Activated B cell treated with CpG ODN at 0.5 μM for 24 hours (primary cell): Measurements from ENCODE around the gene FNIP1. TPM values are rescaled to one million over a fixed set of nuclear protein-coding genes. Genes with fewer than 3 reads are reported as not detected.
A peak's percentile ranks its signal among the peaks of the same experiment; 100 is the strongest.

Experiments used
- ATAC-seq: fragments of 200-7000 bp; cut with Tn5 transposase; one replicate; pipeline ENCODE4 v1.10.0; 2021; ENCODE audit warnings: low read depth, mild to moderate bottlenecking, moderate library complexity
- CTCF ChIA-PET: fragments of 350-600 bp; sonication (Branson Sonifier 250); formaldehyde crosslinking; loops from one replicate; lab custom pipeline; 2021; ENCODE audit warnings: antibody characterized with exemption; lab: Charles Lee
- POLR2A ChIA-PET: fragments of 350-600 bp; sonication (Branson Sonifier 250); formaldehyde crosslinking; loops from one replicate; lab custom pipeline; 2021; ENCODE audit warnings: antibody characterized with exemption; lab: Charles Lee
- DNase-seq: peaks from one replicate; pipeline ENCODE4 v3.0.0; 2022
- H3K27ac Mint-ChIP-seq: one replicate; pipeline ENCODE4 v1.8.0; 2020; ENCODE audit warnings: mixed read lengths
- H3K27me3 Mint-ChIP-seq: one replicate; pipeline ENCODE4 v1.8.0; 2021; ENCODE audit warnings: mixed read lengths
- H3K36me3 Mint-ChIP-seq: one replicate; pipeline ENCODE4 v1.8.0; 2021; ENCODE audit warnings: low read depth, mixed read lengths
- H3K4me1 Mint-ChIP-seq: one replicate; pipeline ENCODE4 v1.8.0; 2021; ENCODE audit warnings: mixed read lengths
- H3K4me3 Mint-ChIP-seq: one replicate; pipeline ENCODE4 v1.8.0; 2020; ENCODE audit warnings: mild to moderate bottlenecking, mixed read lengths
- H3K9me3 Mint-ChIP-seq: one replicate; pipeline ENCODE4 v1.8.0; 2020; ENCODE audit warnings: mixed read lengths
- intact Hi-C: fragments of 100-400 bp; cut with micrococcal nuclease; formaldehyde crosslinking; loops from one replicate; pipeline ENCODE4 v1.15.1; 2024
- total RNA-seq: library from RNA; stranded (reverse); gene quantifications from 2 replicates; pipeline ENCODE4 v1.2.3, GENCODE V29; 2022
- TF ChIP-seq, protein P1 (sequence below): fragments of 200-600 bp; IDR thresholded peaks from one replicate; pipeline ENCODE4 v1.8.0; 2022; ENCODE audit warnings: antibody characterized with exemption, mild to moderate bottlenecking

Gene FNIP1
- total RNA-seq, 1 donor from 2014 or later = 34.0 TPM

DNA sequence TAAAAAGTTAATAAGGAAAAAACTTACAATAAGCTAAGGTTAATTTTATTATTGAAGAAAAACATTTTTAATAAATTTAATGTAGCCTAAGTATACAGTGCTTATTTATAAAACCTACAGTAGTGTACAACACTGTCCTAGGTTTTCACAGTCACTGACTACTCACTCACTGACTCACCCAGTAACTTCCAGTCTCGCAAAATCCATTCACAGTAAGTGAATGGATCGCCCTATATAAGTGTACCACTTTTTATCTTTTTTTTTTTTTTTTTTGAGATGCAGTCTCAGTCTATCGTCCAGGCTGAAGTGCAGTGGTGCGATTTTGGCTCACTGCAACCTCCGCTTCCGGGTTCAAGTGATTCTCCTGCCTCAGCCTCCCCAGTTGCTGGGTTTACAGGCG lies 47.7 kb downstream of the FNIP1 start:
- Mint-ChIP-seq H3K9me3 (no peaks in the 10 kb centered on the region), H3K27ac (no peak overlapping the region), H3K27me3 (no peaks in the 10 kb centered on the region), H3K36me3 (peaks cover 31% of the 10 kb centered on the region), H3K4me3 (no peak overlapping the region), H3K4me1 (peaks cover 40% of the 10 kb centered on the region)
- intact Hi-C loops = loop anchor here (10.0 kb wide), 1 partner anchor 46 kb away; the partner anchor contains the start of gene FNIP1
- ChIA-PET CTCF (no interaction called here), POLR2A (no interaction called here)
- ATAC-seq (no peak), DNase-seq (no peak)
- TF ChIP-seq, protein P1, sequence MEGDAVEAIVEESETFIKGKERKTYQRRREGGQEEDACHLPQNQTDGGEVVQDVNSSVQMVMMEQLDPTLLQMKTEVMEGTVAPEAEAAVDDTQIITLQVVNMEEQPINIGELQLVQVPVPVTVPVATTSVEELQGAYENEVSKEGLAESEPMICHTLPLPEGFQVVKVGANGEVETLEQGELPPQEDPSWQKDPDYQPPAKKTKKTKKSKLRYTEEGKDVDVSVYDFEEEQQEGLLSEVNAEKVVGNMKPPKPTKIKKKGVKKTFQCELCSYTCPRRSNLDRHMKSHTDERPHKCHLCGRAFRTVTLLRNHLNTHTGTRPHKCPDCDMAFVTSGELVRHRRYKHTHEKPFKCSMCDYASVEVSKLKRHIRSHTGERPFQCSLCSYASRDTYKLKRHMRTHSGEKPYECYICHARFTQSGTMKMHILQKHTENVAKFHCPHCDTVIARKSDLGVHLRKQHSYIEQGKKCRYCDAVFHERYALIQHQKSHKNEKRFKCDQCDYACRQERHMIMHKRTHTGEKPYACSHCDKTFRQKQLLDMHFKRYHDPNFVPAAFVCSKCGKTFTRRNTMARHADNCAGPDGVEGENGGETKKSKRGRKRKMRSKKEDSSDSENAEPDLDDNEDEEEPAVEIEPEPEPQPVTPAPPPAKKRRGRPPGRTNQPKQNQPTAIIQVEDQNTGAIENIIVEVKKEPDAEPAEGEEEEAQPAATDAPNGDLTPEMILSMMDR = no peak

- Mint-ChIP-seq H3K27me3 (no peaks in the 10 kb centered on the region), H3K27ac (peak overlapping the region; percentile 54), H3K4me1 (peaks cover 38% of the 10 kb centered on the region), H3K4me3 (peak overlapping the region; percentile 4), H3K9me3 (no peaks in the 10 kb centered on the region), H3K36me3 (peaks cover 43% of the 10 kb centered on the region)
- TF ChIP-seq, protein P1 = no peak
- POLR2A ChIA-PET = no interaction called here
- CTCF ChIA-PET = no interaction called here
- DNase-seq (no peak), ATAC-seq (peak; percentile 54)
- intact Hi-C loops = loop anchor here (10.0 kb wide), 1 partner anchor 47 kb away; the partner anchor contains the start of gene FNIP1
Observed at GRCh38 chr5:131747180-131748105, 49.4 kb downstream of the FNIP1 start.

DNA sequence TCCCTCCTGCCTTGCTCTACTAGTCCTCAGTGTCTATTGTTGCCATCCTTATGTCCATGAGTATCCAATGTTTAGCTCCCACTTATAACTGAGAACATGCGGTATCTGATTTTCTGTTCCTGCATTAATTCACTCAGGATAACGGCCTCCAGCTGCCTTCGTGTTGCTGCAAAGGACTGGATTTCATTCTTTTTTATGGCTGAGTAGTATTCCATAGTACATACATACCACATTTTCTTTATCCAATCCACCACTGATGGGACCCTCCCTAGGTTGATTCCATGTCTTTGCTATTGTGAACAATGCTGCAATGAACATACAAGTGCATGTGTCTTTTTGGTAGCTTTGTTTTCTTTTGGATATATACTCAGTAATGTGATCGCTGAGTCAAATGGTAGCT lies 50.4 kb downstream of the FNIP1 start:
- no peak for DNase-seq
- Mint-ChIP-seq H3K27me3 (no peaks in the 10 kb centered on the region), H3K36me3 (peaks cover 46% of the 10 kb centered on the region), H3K27ac (no peak overlapping the region), H3K4me1 (peaks cover 38% of the 10 kb centered on the region), H3K9me3 (no peaks in the 10 kb centered on the region), H3K4me3 (no peak overlapping the region)
- ChIA-PET CTCF (no interaction called here), POLR2A (no interaction called here)
- intact Hi-C loops = loop anchor here (10.0 kb wide), 1 partner anchor 48 kb away; the partner anchor contains the start of gene FNIP1
- no peak for ATAC-seq
- TF ChIP-seq, protein P1 = no peak

DNA sequence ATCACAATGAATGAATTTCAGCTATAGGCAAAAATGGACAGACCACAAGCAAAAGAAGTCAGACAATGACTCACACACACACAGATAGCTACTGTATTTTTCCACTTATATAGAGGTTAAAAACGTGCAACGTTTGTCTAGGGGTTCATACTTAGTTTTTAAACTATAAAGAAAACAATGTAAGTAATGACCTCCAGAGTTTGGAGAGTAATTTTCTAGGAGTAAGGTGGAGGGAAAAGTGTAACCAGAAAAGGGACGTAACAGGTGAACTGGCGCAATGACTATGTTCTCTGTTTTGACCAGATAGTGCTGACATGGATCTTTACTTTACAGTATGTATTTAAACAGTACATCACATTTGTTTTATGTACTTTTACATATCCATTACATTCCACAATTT lies 51.1 kb downstream of the FNIP1 start:
- ChIA-PET CTCF (no interaction called here), POLR2A (no interaction called here)
- DNase-seq = no peak
- intact Hi-C loops = loop anchor here (10.0 kb wide), 1 partner anchor 49 kb away; the partner anchor contains the start of gene FNIP1
- TF ChIP-seq, protein P1 = no peak
- Mint-ChIP-seq H3K4me3 (no peak overlapping the region), H3K36me3 (peaks cover 48% of the 10 kb centered on the region), H3K9me3 (no peaks in the 10 kb centered on the region), H3K4me1 (peaks cover 32% of the 10 kb centered on the region), H3K27ac (no peak overlapping the region), H3K27me3 (no peaks in the 10 kb centered on the region)
- ATAC-seq = no peak

GRCh38 chr5:131745155-131745554 lies 51.7 kb downstream of the FNIP1 start:
- CTCF ChIA-PET = no interaction called here
- Mint-ChIP-seq H3K4me3 (no peak overlapping the region), H3K9me3 (no peaks in the 10 kb centered on the region), H3K27ac (no peak overlapping the region), H3K27me3 (no peaks in the 10 kb centered on the region), H3K4me1 (peaks cover 30% of the 10 kb centered on the region), H3K36me3 (peaks cover 53% of the 10 kb centered on the region)
- POLR2A ChIA-PET = no interaction called here
- DNase-seq = no peak
- TF ChIP-seq, protein P1 = no peak
- intact Hi-C loops = loop anchor here (10.0 kb wide), 1 partner anchor 50 kb away; the partner anchor contains the start of gene FNIP1
- no peak for ATAC-seq
